Astrocyte (in vitro differentiated cells and primary cell): ENCODE results near the gene FITM2.

Experiments
- CTCF ChIP-seq: IDR thresholded peaks from 2 replicates; pipeline ENCODE4 v1.5.1; 2011; ENCODE audit warnings: low read depth, mild to moderate bottlenecking, inconsistent platforms, low read length, moderate library complexity; ENCODE audit not compliant: insufficient read depth
- EZH2 ChIP-seq: IDR thresholded peaks from 2 replicates; pipeline ENCODE4 v1.6.1; 2012; ENCODE audit warnings: mild to moderate bottlenecking, low read length, inconsistent platforms; ENCODE audit not compliant: insufficient read depth

- TF ChIP-seq CTCF (no peak), EZH2 (no peak)
Measured at GRCh38 chr20:44284032-44284431, 27.0 kb downstream of the FITM2 start.
